Measurements from ENCODE around the gene COPS6. TPM values are rescaled to one million over a fixed set of nuclear protein-coding genes. Genes with fewer than 3 reads are reported as not detected.

The COPS6 gene
- total RNA-seq, 4 donors from 2014 or later: 41.6 to 69.0 (median 50.0) TPM

DNA sequence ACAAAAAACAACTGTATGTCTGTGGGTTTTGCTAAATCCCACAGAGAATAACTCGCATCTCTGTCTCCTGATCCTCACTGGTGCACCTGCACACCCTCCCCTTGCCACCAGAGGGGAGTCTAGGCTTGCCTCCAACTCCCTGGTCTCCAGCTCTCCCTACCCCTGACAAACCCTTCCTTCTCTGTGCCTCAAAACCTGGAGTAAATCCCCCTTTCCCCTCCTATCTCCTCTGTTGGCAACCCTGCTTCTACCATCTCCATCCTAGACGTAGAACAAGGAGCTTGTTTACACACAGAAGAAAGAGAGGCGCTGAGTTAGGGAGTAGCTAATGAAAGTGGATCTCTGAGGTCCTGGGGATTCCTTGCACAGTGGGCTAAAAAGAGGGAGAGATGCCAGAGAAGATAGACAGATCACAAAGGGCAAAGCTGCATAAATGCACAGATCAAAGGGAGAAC is 44.0 kb downstream of the COPS6 start:
- DNase-seq (ENCODE audit: low spot score) (no peak), ATAC-seq (ENCODE audit: low FRiP score) (peak; percentile 62)
- TF ChIP-seq, protein P1, sequence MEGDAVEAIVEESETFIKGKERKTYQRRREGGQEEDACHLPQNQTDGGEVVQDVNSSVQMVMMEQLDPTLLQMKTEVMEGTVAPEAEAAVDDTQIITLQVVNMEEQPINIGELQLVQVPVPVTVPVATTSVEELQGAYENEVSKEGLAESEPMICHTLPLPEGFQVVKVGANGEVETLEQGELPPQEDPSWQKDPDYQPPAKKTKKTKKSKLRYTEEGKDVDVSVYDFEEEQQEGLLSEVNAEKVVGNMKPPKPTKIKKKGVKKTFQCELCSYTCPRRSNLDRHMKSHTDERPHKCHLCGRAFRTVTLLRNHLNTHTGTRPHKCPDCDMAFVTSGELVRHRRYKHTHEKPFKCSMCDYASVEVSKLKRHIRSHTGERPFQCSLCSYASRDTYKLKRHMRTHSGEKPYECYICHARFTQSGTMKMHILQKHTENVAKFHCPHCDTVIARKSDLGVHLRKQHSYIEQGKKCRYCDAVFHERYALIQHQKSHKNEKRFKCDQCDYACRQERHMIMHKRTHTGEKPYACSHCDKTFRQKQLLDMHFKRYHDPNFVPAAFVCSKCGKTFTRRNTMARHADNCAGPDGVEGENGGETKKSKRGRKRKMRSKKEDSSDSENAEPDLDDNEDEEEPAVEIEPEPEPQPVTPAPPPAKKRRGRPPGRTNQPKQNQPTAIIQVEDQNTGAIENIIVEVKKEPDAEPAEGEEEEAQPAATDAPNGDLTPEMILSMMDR (IDR thresholded peaks at IDR 0.05): peak in 2 of 3 donors; percentile 24 to 31

GRCh38 chr7:100137851-100138760 is 49.3 kb downstream of the COPS6 start:
- TF ChIP-seq, protein P1 (IDR thresholded peaks at IDR 0.05): no peak
- ATAC-seq (ENCODE audit: low FRiP score) (no peak), DNase-seq (ENCODE audit: low spot score) (no peak)

DNA sequence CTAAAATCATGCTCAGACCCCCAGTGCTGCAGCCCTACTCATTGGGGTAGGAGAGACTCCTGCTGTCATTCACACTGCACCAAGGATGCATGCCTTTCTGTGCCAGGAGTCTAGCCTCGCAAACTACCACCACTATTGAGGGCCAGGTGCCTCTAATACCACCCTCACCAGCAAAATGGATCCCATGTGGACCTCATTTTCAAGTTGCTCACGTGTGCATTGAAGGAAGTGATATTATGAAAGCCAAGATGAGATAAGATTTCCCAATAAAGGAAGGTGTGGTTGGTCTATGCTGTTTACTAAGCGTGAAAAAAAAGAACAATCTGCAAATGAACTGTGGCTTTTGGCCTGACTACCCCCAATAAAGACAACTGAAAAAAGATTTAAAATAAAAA is 52.8 kb downstream of the COPS6 start:
- TF ChIP-seq, protein P1 (IDR thresholded peaks at IDR 0.05): no peak
- ATAC-seq (ENCODE audit: low FRiP score) (no peak), DNase-seq (ENCODE audit: low spot score) (no peak)

Small RNA genes lying within 50 kb of the gene (small RNA-seq; reads per million reads assigned to genes)
- 30.0 reads per million, percentile 94 among the genes with 10 or more reads in this experiment for gene MIR106B
- gene MIR25: 492 reads per million, percentile 98 among the genes with 10 or more reads in this experiment
- gene MIR93: 66.5 reads per million, percentile 96 among the genes with 10 or more reads in this experiment

Other genes starting within 250 kb of the COPS6 start
- gene OR2AE1, start 211.9 kb upstream of the COPS6 start, total RNA-seq: 1 to 10 TPM in 1 of 4 donors, under 1 TPM in 1, not detected in 2; 0.72 to 1.2 TPM
- gene TRIM4, start 169.4 kb upstream of the COPS6 start, total RNA-seq: 10 to 100 TPM; 28.8 to 45.2 (median 35.1) TPM
- gene GJC3, start 159.3 kb upstream of the COPS6 start, total RNA-seq: under 1 TPM in 2 of 4 donors, not detected in 2; 0.63 to 0.74 TPM
- 100 to 1,000 TPM in 1 of 4 donors, 10 to 100 TPM in 3; 70.9 to 155 (median 92.1) TPM for gene AZGP1, start 112.9 kb upstream of the COPS6 start, total RNA-seq
- 10 to 100 TPM; 21.5 to 34.5 (median 28.0) TPM for gene ZKSCAN1, start 73.4 kb upstream of the COPS6 start, total RNA-seq
- gene ZSCAN21, start 39.2 kb upstream of the COPS6 start, total RNA-seq: 10 to 100 TPM; 11.4 to 14.7 (median 12.4) TPM
- 10 to 100 TPM; 14.5 to 25.4 (median 17.9) TPM for gene ZNF3, start 7.2 kb upstream of the COPS6 start, total RNA-seq
- 10 to 100 TPM; 17.6 to 42.7 (median 28.7) TPM for gene MCM7, start 12.4 kb downstream of the COPS6 start, total RNA-seq
- gene AP4M1, start 12.7 kb downstream of the COPS6 start, total RNA-seq: 10 to 100 TPM in 2 of 4 donors, 1 to 10 TPM in 2; 7.2 to 20.6 (median 9.8) TPM
- gene TAF6, start 30.4 kb downstream of the COPS6 start, total RNA-seq: 10 to 100 TPM; 21.0 to 37.5 (median 30.3) TPM
- gene CNPY4, start 30.7 kb downstream of the COPS6 start, total RNA-seq: 10 to 100 TPM in 2 of 4 donors, 1 to 10 TPM in 2; 5.8 to 18.6 (median 9.6) TPM
- 1 to 10 TPM; 1.3 to 2.9 (median 1.7) TPM for gene MBLAC1, start 38.0 kb downstream of the COPS6 start, total RNA-seq
- 100 to 1,000 TPM; 183 to 194 (median 184) TPM for gene LAMTOR4, start 59.9 kb downstream of the COPS6 start, total RNA-seq
- 10 to 100 TPM in 2 of 4 donors, 1 to 10 TPM in 2; 5.7 to 13.2 (median 10.6) TPM for gene TRAPPC14, start 69.8 kb downstream of the COPS6 start, total RNA-seq
- 1 to 10 TPM in 2 of 4 donors, under 1 TPM in 2; 0.75 to 2.2 (median 1.1) TPM for gene GAL3ST4, start 79.6 kb downstream of the COPS6 start, total RNA-seq
- gene GPC2, start 88.4 kb downstream of the COPS6 start, total RNA-seq: under 1 TPM in 1 of 4 donors, not detected in 3; 0.48 TPM
- gene STAG3, start 88.9 kb downstream of the COPS6 start, total RNA-seq: 1 to 10 TPM in 1 of 4 donors, under 1 TPM in 3; 0.28 to 1.7 (median 0.85) TPM
- 1 to 10 TPM in 2 of 4 donors, under 1 TPM in 1, not detected in 1; 0.74 to 2.2 (median 1.1) TPM for gene PVRIG, start 131.0 kb downstream of the COPS6 start, total RNA-seq
- gene SPDYE3, start 218.7 kb downstream of the COPS6 start, total RNA-seq: not detected